Muscle layer of duodenum (tissue), 2 donors: ENCODE results near the gene SLC16A7.

ENCODE experiments used
- H3K27ac ChIP-seq: one replicate; pipeline ENCODE4 v1.7.0; 2013; ENCODE audit warnings: mild to moderate bottlenecking, low read length
- H3K27me3 ChIP-seq: one replicate; pipeline ENCODE4 v1.7.0; 2013; ENCODE audit warnings: low read depth, mild to moderate bottlenecking, control low read depth, low read length
- H3K36me3 ChIP-seq, 2 donors: one replicate each; pipeline ENCODE4 v1.7.0; 2013; ENCODE audit warnings: low read length in 2 of 2, control low read depth in 1 of 2, mild to moderate bottlenecking in 1 of 2; ENCODE audit not compliant: insufficient read depth in 2 of 2, control insufficient read depth in 1 of 2
- H3K4me1 ChIP-seq, 2 donors: one replicate each; pipeline ENCODE4 v1.7.0; 2013; ENCODE audit warnings: low read length in 2 of 2, mild to moderate bottlenecking in 2 of 2, control low read depth in 1 of 2, moderate library complexity in 1 of 2; ENCODE audit not compliant: insufficient read depth in 2 of 2, control insufficient read depth in 1 of 2
- H3K4me3 ChIP-seq, 2 donors: one replicate each; pipeline ENCODE4 v1.7.0; 2013; ENCODE audit warnings: low read length in 2 of 2, low read depth in 1 of 2, mild to moderate bottlenecking in 1 of 2
- H3K9me3 ChIP-seq, 2 donors: one replicate each; pipeline ENCODE4 v1.7.0; 2013; ENCODE audit warnings: low read length in 2 of 2, control low read depth in 1 of 2, mild to moderate bottlenecking in 1 of 2; ENCODE audit not compliant: control insufficient read depth in 1 of 2
- donor health status: healthy.

The SLC16A7 gene

DNA sequence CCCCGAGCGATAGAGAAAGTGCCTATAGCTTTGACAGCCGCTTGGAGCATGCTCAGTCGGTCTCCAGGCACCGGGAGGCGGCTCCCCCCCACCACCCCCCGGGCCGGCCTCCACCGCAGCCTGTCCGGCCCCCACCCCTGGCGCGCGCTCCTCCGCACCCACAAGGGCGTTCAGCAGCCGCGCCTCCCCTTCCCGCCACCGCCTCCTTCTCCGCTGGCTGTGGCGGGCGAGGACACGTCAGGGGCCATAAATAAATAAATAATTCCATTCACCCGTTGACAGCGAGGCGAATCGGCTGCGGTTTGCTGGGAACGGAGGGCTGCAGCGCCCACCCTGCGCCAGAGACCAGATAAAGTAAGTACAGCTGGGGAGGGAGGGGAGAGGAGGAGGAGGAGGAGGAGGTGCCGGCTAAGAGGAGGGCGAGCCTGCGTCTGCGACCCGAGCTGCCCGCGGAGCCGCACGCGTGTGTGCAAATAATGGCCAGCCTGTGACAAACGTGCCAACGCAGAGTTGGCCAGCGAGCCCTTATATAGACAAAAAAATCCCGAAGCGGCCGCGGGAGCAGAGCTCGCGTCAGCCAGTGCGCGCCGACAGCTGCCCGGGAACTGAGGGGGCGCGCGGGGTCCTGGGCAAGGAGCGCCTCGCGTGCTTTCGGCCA, at the start of gene SLC16A7:
Gene SLC16A7 (plus strand): TSS at position 147 of the 658 bp plus-strand sequence. CDS start 108,773 bp downstream, outside the sequence.
- Histone ChIP-seq H3K36me3 (peaks cover 0 to 6% of the 10 kb centered on the region in 2 donors), H3K4me1 (no peaks in the 10 kb centered on the region), H3K27me3 (no peaks in the 10 kb centered on the region), H3K27ac (peak within 1 kb of the TSS; percentile 95), H3K9me3 (no peaks in the 10 kb centered on the region), H3K4me3 (peak within 1 kb of the TSS; percentile 83 to 93)

DNA sequence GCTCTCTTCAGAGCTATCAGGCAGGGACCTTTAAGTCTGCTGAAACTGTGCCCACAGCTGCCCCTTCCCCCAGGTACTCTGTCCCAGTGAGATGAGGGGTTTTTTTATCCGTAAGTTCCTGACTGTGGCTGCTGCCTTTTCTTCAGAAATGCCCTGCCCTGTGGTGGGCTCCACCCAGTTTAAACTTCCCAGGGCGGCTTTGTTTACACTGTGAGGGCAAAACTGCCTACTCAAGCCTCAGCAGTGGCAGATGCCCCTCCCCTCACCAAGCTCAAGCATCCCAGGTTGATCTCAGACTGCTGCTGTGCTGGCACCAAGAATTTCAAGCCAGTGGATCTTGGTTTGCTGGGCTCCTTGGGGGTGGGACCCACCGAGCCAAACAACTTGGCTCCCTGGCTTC, 46.9 kb upstream of the SLC16A7 start:
- Histone ChIP-seq H3K27ac (no peak overlapping the region), H3K9me3 (no peaks in the 10 kb centered on the region), H3K27me3 (no peaks in the 10 kb centered on the region), H3K36me3 (no peaks in the 10 kb centered on the region), H3K4me3 (no peak overlapping the region), H3K4me1 (no peaks in the 10 kb centered on the region)

- no peak overlapping the region for H3K4me3 ChIP-seq
- no peaks in the 10 kb centered on the region for H3K27me3 ChIP-seq
- no peaks in the 10 kb centered on the region for H3K4me1 ChIP-seq
- H3K36me3 ChIP-seq, result no peaks in the 10 kb centered on the region
- H3K9me3 ChIP-seq, result no peaks in the 10 kb centered on the region
- no peak overlapping the region for H3K27ac ChIP-seq
Measured at GRCh38 chr12:59559696-59560095, 36.1 kb upstream of the SLC16A7 start.

DNA sequence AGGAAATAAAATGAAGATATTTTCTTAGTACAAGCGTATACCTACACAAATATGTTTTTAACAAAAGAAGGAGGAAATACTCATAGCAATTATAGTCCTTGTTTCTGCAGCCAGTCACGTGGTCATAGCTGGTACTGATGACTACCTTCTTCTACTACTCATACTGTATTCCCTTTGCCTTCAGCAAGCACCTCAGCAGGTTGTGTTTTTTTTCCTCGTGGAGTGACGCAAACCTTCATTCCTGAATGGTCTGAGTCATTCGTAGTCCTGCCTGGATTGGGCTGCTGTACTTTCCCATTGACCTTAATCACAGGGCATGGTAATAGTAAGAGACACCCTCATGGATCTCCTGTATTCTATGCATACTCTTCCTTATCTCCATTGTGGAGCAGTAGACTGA, 25.7 kb upstream of the SLC16A7 start:
- Histone ChIP-seq H3K4me3 (no peak overlapping the region), H3K36me3 (no peaks in the 10 kb centered on the region), H3K4me1 (no peaks in the 10 kb centered on the region), H3K9me3 (peaks cover 0 to 2% of the 10 kb centered on the region in 2 donors), H3K27ac (no peak overlapping the region), H3K27me3 (no peaks in the 10 kb centered on the region)

GRCh38 chr12:59574406-59574805, 21.4 kb upstream of the SLC16A7 start:
- Histone ChIP-seq H3K27me3 (no peaks in the 10 kb centered on the region), H3K4me3 (no peak overlapping the region), H3K36me3 (no peaks in the 10 kb centered on the region), H3K4me1 (no peaks in the 10 kb centered on the region), H3K27ac (no peak overlapping the region), H3K9me3 (peaks cover 0 to 2% of the 10 kb centered on the region in 2 donors)

DNA sequence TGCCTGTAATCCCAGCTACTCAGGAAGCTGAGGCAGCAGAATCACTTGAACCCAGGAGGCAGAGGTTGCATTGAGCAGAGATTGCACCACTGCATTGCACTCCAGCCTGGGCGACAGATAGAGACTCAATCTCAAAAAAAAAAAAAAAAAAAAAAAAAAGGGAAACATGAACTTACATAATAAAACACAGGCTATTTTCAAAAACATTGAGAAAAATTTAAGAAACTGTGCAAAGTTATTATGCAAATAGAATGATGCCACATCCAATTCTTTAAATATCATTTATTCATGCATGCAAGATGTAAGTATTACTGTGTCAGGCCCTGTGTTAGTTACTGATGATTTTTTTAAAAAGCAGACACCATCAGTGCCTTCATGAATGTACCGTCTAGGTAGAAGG, 20.0 kb upstream of the SLC16A7 start:
- no peaks in the 10 kb centered on the region for H3K9me3 ChIP-seq
- H3K4me1 ChIP-seq, result peaks cover 0 to 3% of the 10 kb centered on the region in 2 donors
- H3K27me3 ChIP-seq, result no peaks in the 10 kb centered on the region
- no peaks in the 10 kb centered on the region for H3K36me3 ChIP-seq
- no peak overlapping the region for H3K27ac ChIP-seq
- no peak overlapping the region for H3K4me3 ChIP-seq

GRCh38 chr12:59578254-59578653, 17.6 kb upstream of the SLC16A7 start:
- no peaks in the 10 kb centered on the region for H3K27me3 ChIP-seq
- no peak overlapping the region for H3K27ac ChIP-seq
- H3K9me3 ChIP-seq, result no peaks in the 10 kb centered on the region
- no peak overlapping the region for H3K4me3 ChIP-seq
- peaks cover 0 to 3% of the 10 kb centered on the region in 2 donors for H3K4me1 ChIP-seq
- no peaks in the 10 kb centered on the region for H3K36me3 ChIP-seq

DNA sequence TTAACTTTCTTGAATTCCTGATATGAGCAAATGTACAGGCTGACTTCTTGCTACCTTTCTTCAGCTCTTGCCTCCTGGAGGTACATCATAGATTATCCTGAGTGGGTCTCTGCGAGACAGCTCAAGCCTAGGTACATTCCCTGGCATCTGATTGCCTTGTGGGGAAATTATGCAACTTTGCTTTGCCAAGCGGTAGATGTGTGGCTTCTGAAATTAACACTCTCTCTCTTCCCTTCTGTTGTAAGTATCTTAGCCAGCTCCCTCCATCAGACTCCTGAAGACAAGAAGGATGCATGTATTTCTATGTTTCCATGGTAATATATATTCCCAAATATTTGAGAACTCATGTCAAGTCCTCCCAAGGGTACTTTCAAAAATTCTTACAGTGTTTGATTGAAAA, 16.2 kb upstream of the SLC16A7 start:
- H3K36me3 ChIP-seq, result no peaks in the 10 kb centered on the region
- no peaks in the 10 kb centered on the region for H3K9me3 ChIP-seq
- H3K27me3 ChIP-seq, result no peaks in the 10 kb centered on the region
- no peak overlapping the region for H3K27ac ChIP-seq
- H3K4me3 ChIP-seq, result no peak overlapping the region
- peaks cover 0 to 3% of the 10 kb centered on the region in 2 donors for H3K4me1 ChIP-seq

DNA sequence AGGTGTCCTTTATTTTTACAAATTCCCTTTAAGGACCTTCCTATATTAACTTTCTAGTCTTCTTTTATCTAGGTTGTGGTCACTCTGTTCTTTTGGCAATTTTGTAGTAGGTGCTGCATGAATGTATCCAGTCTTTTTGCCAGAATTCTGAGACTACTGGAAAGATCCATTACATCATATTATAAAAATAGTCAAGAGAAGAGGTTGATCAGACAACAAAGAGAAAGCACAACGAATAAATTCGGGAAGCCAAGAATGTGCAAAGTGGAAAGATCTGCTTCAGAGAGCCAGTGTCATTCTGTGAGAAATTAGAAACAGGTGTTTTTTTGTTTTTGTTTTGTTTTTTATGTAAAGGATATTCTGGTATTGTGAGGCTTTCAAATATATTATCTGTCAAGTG, 15.8 kb upstream of the SLC16A7 start:
- no peak overlapping the region for H3K4me3 ChIP-seq
- H3K36me3 ChIP-seq, result no peaks in the 10 kb centered on the region
- no peaks in the 10 kb centered on the region for H3K9me3 ChIP-seq
- H3K27ac ChIP-seq, result no peak overlapping the region
- H3K27me3 ChIP-seq, result no peaks in the 10 kb centered on the region
- H3K4me1 ChIP-seq, result peaks cover 0 to 3% of the 10 kb centered on the region in 2 donors

GRCh38 chr12:59583003-59583712, 12.7 kb upstream of the SLC16A7 start:
- no peaks in the 10 kb centered on the region for H3K27me3 ChIP-seq
- H3K4me1 ChIP-seq, result peaks cover 0 to 3% of the 10 kb centered on the region in 2 donors
- no peaks in the 10 kb centered on the region for H3K9me3 ChIP-seq
- no peaks in the 10 kb centered on the region for H3K36me3 ChIP-seq
- H3K27ac ChIP-seq, result no peak overlapping the region
- H3K4me3 ChIP-seq, result no peak overlapping the region

DNA sequence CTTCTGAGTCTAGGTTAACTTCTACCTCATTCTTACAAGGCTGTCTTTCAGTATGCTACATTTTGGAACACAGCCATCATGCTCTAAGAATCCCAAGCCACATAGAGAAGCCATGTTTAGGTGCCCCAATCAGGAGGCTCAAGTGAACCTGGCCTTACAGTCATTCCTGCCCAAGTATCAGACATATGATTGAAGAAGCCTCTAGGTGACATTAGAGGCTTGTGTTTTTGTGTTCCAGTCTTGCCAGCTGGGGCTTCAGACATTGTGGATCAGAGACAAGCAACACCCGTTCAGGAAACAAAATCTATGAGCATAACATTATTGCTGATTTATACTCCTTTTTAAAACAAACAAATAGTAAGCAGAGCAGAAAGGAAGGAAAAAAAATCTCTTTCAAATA, 8.1 kb upstream of the SLC16A7 start:
- H3K36me3 ChIP-seq, result no peaks in the 10 kb centered on the region
- no peaks in the 10 kb centered on the region for H3K4me1 ChIP-seq
- H3K27ac ChIP-seq, result no peak overlapping the region

More for the DNA sequence above, 8.1 kb upstream of the SLC16A7 start:
- Histone ChIP-seq H3K9me3 (no peaks in the 10 kb centered on the region), H3K27me3 (no peaks in the 10 kb centered on the region), H3K4me3 (no peak overlapping the region)
